NCI-H146 treated with DMSO at 0.1 percent for 48 hours (cell line): Measurements from ENCODE around the gene TNF.
A peak's percentile ranks its signal among the peaks of the same experiment; 100 is the strongest.

Source experiments
- DNase-seq: peaks from one replicate; lab custom pipeline; 2025; ENCODE audit not compliant: unreplicated experiment; lab: John Stamatoyannopoulos, UW

Gene TNF

GRCh38 chr6:31572041-31572911 is 3.1 kb upstream of the TNF start, which contains the start of gene LTA:
TSS of gene LTA (plus strand) at chr6:31572289. CDS start at chr6:31572743, 454 bp downstream.
- DNase-seq = no peak

GRCh38 chr6:31573239-31574105 is 1.9 kb upstream of the TNF start:
- no peak for DNase-seq

GRCh38 chr6:31574106-31575061 is 981 bp upstream of the TNF start:
- DNase-seq = no peak

GRCh38 chr6:31575952-31576685 is 754 bp downstream of the TNF start:
- DNase-seq = no peak

- no peak for DNase-seq
Observed at GRCh38 chr6:31576897-31577578, 1.7 kb downstream of the TNF start.

- DNase-seq = no peak
Observed at GRCh38 chr6:31577579-31577966, 2.2 kb downstream of the TNF start.

GRCh38 chr6:31578184-31579118 is 3.1 kb downstream of the TNF start:
- DNase-seq = no peak

GRCh38 chr6:31579119-31579505 is 3.7 kb downstream of the TNF start:
- no peak for DNase-seq

- no peak for DNase-seq
Observed at GRCh38 chr6:31579546-31580437, 4.4 kb downstream of the TNF start.

- DNase-seq = no peak
Observed at GRCh38 chr6:31580438-31580740, 5.0 kb downstream of the TNF start.

GRCh38 chr6:31580807-31581433 is 5.6 kb downstream of the TNF start:
- DNase-seq = peak; percentile 41

- DNase-seq = no peak
Observed at GRCh38 chr6:31581434-31582229, 6.3 kb downstream of the TNF start.

- DNase-seq = no peak
Observed at GRCh38 chr6:31582230-31582643, 6.9 kb downstream of the TNF start, which contains the start of gene LTB. TSS of gene LTB (minus strand) at chr6:31582424. CDS start at chr6:31582417, 7 bp downstream.

- no peak for DNase-seq
Observed at GRCh38 chr6:31585491-31585890, 10.1 kb downstream of the TNF start.

GRCh38 chr6:31586008-31586407 is 10.6 kb downstream of the TNF start, which contains the start of gene LST1:
TSS of gene LST1 (plus strand) at chr6:31586277. CDS start at chr6:31587300, 1,023 bp downstream.
- no peak for DNase-seq

GRCh38 chr6:31586599-31587281 is 11.4 kb downstream of the TNF start:
- DNase-seq = no peak
